ENCODE measurements around the gene EFEMP1.

Gene EFEMP1

GRCh38 chr2:55946793-55947192 lies 23.2 kb upstream of the EFEMP1 start:
- Histone ChIP-seq H3K4me3 (no peak overlapping the region), H3K4me1 (peaks cover 0 to 8% (median 0%) of the 10 kb centered on the region in 10 experiments; a peak in 5 of 20 replicates), H3K36me3 (no peaks in the 10 kb centered on the region), H4K20me1 (no peaks in the 10 kb centered on the region), H3K27me3 (no peaks in the 10 kb centered on the region), H3K9me3 (replicated peaks in 1 of 11) (peaks cover 0 to 20% (median 11%) of the 10 kb centered on the region in 11 experiments; a peak in 13 of 22 replicates), H3K27ac (no peak overlapping the region), H3K9ac (no peak overlapping the region), H3K4me2 (no peak overlapping the region)
- TF ChIP-seq Cebpa-rat (IDR thresholded peaks at IDR 0.05) = no peak

- no peaks in the 10 kb centered on the region for H3K36me3 ChIP-seq
- no peaks in the 10 kb centered on the region for H3K4me1 ChIP-seq
- H3K27ac ChIP-seq = no peak overlapping the region
- H3K9ac ChIP-seq = no peak overlapping the region
- no peaks in the 10 kb centered on the region for H4K20me1 ChIP-seq
- H3K27me3 ChIP-seq = no peaks in the 10 kb centered on the region
- no peak overlapping the region for H3K4me2 ChIP-seq
- TF ChIP-seq Cebpa-rat (IDR thresholded peaks at IDR 0.05) = no peak
- H3K9me3 ChIP-seq (replicated peaks in 1 of 11) = peaks cover 0 to 17% (median 8%) of the 10 kb centered on the region in 11 experiments; a peak in 12 of 22 replicates
- H3K4me3 ChIP-seq = no peak overlapping the region
Observed at GRCh38 chr2:55943466-55943865, 19.9 kb upstream of the EFEMP1 start.

- Histone ChIP-seq H3K36me3 (no peaks in the 10 kb centered on the region), H3K9ac (no peak overlapping the region), H4K20me1 (no peaks in the 10 kb centered on the region), H3K27ac (no peak overlapping the region), H3K4me1 (peaks cover 0 to 34% (median 20%) of the 10 kb centered on the region in 10 experiments; a peak in 14 of 20 replicates), H3K4me3 (no peak overlapping the region), H3K4me2 (no peak overlapping the region), H3K27me3 (no peaks in the 10 kb centered on the region), H3K9me3 (replicated peaks in 1 of 11) (peaks cover 0 to 39% (median 26%) of the 10 kb centered on the region in 11 experiments; a peak in 17 of 22 replicates)
- TF ChIP-seq Cebpa-rat (IDR thresholded peaks at IDR 0.05) = no peak
Observed at GRCh38 chr2:55936351-55936750, 12.8 kb upstream of the EFEMP1 start.

DNA sequence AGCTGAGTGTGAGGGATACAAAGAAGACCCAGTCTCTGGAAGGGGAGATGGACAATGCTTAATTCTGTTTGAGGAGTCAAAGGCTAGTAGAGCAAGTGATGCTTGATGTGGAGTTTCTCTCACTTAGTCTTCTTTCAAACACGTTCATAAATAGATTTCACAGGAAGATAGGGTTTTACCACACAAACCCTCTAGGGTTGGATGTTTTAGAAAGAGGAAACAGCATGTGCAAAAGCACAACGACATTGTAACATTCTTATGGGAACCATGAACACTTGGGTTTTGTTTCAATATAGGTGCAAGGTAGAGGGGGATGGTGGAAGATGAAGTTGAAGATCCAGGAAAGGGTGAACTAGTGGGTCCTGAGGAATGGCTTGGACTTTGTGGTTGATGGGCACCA lies 10.8 kb upstream of the EFEMP1 start:
- Histone ChIP-seq H3K9ac (peak overlapping the region in 3 of 11 experiments; percentile 28 to 35 (median 31); a peak in 3 of 22 replicates), H3K4me2 (peak overlapping the region in 9 of 11 experiments; percentile 7 to 72 (median 60); a peak in 16 of 22 replicates)
- TF ChIP-seq Cebpa-rat (IDR thresholded peaks at IDR 0.05) = no peak

DNA sequence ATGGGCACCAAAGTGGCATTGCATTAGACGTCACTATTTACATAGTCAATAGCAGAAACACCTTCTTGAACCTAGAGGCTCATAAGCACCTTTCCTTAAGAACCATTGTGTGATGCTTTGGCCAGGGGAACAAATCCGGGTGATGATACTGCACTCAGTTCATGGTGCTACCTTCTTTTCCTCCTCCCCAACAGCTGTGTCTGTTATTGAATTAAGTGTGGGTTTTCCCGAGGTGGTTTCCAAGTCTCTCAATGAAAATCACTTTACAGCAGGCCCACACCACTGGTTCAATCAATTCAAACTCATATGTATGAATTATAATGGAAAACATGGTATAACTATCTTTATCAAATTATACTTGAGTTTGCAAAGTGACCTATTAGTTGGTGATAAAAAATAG lies 9.3 kb upstream of the EFEMP1 start:
- H3K4me2 ChIP-seq = peak overlapping the region in 6 of 11 experiments; percentile 58 to 72 (median 70); a peak in 7 of 22 replicates

More for the DNA sequence above, 10.8 kb upstream of the EFEMP1 start:
- peaks cover 0 to 39% (median 26%) of the 10 kb centered on the region in 11 experiments; a peak in 17 of 22 replicates for H3K9me3 ChIP-seq (replicated peaks in 1 of 11)
- H3K4me1 ChIP-seq = peaks cover 0 to 35% (median 20%) of the 10 kb centered on the region in 10 experiments; a peak in 14 of 20 replicates
- H4K20me1 ChIP-seq = no peaks in the 10 kb centered on the region
- H3K27me3 ChIP-seq = no peaks in the 10 kb centered on the region
- H3K4me3 ChIP-seq = peak overlapping the region in 3 of 10 experiments; percentile 6 to 52 (median 37); a peak in 5 of 20 replicates
- peak overlapping the region in 5 of 11 experiments; percentile 4 to 51 (median 27); a peak in 5 of 22 replicates for H3K27ac ChIP-seq
- H3K36me3 ChIP-seq = no peaks in the 10 kb centered on the region

DNA sequence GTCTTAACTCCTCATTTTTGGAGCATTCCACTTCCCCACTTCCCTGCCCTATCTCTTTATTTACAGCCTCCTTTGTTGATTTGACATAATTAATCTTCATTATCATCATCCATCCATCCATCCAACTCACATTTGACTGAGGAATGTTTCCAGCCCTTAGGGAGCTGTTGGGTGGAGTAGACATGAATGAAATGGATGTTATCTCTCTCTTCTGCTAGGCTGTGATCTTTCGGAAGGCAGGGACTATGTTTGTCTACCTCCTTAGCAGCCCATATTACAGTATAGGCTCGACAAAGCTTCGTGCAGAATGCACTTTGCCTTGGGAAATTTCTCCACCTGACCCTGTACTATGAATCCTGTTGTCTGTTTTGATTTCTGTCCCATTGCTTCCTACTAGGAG lies 7.7 kb upstream of the EFEMP1 start:
- Histone ChIP-seq H3K4me1 (peaks cover 0 to 35% (median 20%) of the 10 kb centered on the region in 10 experiments; a peak in 14 of 20 replicates), H3K4me3 (peak overlapping the region in 2 of 10 experiments; percentile 15 to 29; a peak in 2 of 20 replicates), H4K20me1 (no peaks in the 10 kb centered on the region), H3K9ac (no peak overlapping the region), H3K27ac (no peak overlapping the region), H3K9me3 (replicated peaks in 1 of 11) (peaks cover 0 to 30% (median 17%) of the 10 kb centered on the region in 11 experiments; a peak in 17 of 22 replicates), H3K4me2 (peak overlapping the region in 6 of 11 experiments; percentile 3 to 58 (median 25); a peak in 6 of 22 replicates), H3K27me3 (no peaks in the 10 kb centered on the region), H3K36me3 (no peaks in the 10 kb centered on the region)
- no peak for TF ChIP-seq Cebpa-rat (IDR thresholded peaks at IDR 0.05)

More for the DNA sequence above, 9.3 kb upstream of the EFEMP1 start:
- H4K20me1 ChIP-seq = no peaks in the 10 kb centered on the region
- peak overlapping the region in 3 of 10 experiments; percentile 6 to 52 (median 37); a peak in 4 of 20 replicates for H3K4me3 ChIP-seq
- H3K27me3 ChIP-seq = no peaks in the 10 kb centered on the region
- peaks cover 0 to 35% (median 20%) of the 10 kb centered on the region in 10 experiments; a peak in 14 of 20 replicates for H3K4me1 ChIP-seq
- no peak for TF ChIP-seq Cebpa-rat (IDR thresholded peaks at IDR 0.05)
- peak overlapping the region in 1 of 11 experiments; percentile 51; a peak in 1 of 22 replicates for H3K27ac ChIP-seq
- peak overlapping the region in 1 of 11 experiments; percentile 35; a peak in 1 of 22 replicates for H3K9ac ChIP-seq
- H3K36me3 ChIP-seq = no peaks in the 10 kb centered on the region
- peaks cover 0 to 42% (median 26%) of the 10 kb centered on the region in 11 experiments; a peak in 17 of 22 replicates for H3K9me3 ChIP-seq (replicated peaks in 1 of 11)

DNA sequence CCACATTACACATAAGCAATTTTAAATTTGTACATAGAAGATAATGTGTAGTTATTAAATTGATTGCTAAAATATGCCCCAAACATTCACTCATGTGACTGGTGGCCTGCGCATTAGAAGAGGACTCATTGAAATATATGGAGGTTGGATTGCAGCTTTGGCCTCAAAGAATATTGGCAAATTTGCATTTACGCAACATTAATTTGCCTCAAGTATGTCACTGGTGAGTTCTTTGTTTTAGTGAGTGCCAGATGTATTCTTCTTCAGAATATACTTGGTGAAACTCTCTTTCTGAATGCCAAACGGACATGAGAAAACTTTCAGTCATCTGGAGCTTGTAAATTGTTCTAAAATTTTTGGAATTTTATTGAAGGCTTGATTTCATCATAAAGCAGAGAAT lies 5.9 kb upstream of the EFEMP1 start:
- peaks cover 0 to 25% (median 12%) of the 10 kb centered on the region in 10 experiments; a peak in 14 of 20 replicates for H3K4me1 ChIP-seq
- no peak overlapping the region for H3K27ac ChIP-seq
- no peaks in the 10 kb centered on the region for H3K27me3 ChIP-seq
- H3K9ac ChIP-seq = no peak overlapping the region
- no peak for TF ChIP-seq Cebpa-rat (IDR thresholded peaks at IDR 0.05)
- no peak overlapping the region; a peak in 1 of 22 replicates for H3K4me2 ChIP-seq
- H4K20me1 ChIP-seq = no peaks in the 10 kb centered on the region
- H3K9me3 ChIP-seq (replicated peaks in 1 of 11) = peaks cover 0 to 23% (median 8%) of the 10 kb centered on the region in 11 experiments; a peak in 11 of 22 replicates
- no peak overlapping the region for H3K4me3 ChIP-seq
- H3K36me3 ChIP-seq = peaks cover 0 to 12% (median under 1%) of the 10 kb centered on the region in 11 experiments; a peak in 5 of 22 replicates

GRCh38 chr2:55926974-55927373 lies 3.4 kb upstream of the EFEMP1 start:
- no peak overlapping the region for H3K4me2 ChIP-seq
- H3K27ac ChIP-seq = no peak overlapping the region
- H3K9ac ChIP-seq = no peak overlapping the region
- H3K4me3 ChIP-seq = no peak overlapping the region
- TF ChIP-seq Cebpa-rat (IDR thresholded peaks at IDR 0.05) = peak in 1 of 11 experiments; percentile 13; a peak in 1 of 22 replicates
- peaks cover 0 to 8% (median 0%) of the 10 kb centered on the region in 10 experiments; a peak in 3 of 20 replicates for H3K4me1 ChIP-seq
- H3K27me3 ChIP-seq = no peaks in the 10 kb centered on the region
- H3K36me3 ChIP-seq = peaks cover 0 to 36% (median 14%) of the 10 kb centered on the region in 11 experiments; a peak in 9 of 22 replicates
- peaks cover 11 to 39% (median 20%) of the 10 kb centered on the region in 11 experiments for H3K9me3 ChIP-seq (replicated peaks in 1 of 11)
- H4K20me1 ChIP-seq = no peaks in the 10 kb centered on the region

- Histone ChIP-seq H3K27ac (no peak overlapping the region), H4K20me1 (no peaks in the 10 kb centered on the region), H3K9ac (no peak overlapping the region), H3K27me3 (no peaks in the 10 kb centered on the region), H3K4me3 (no peak overlapping the region), H3K9me3 (replicated peaks in 1 of 11) (peaks cover 11 to 39% (median 20%) of the 10 kb centered on the region in 11 experiments), H3K4me2 (no peak overlapping the region), H3K4me1 (peaks cover 0 to 2% (median 0%) of the 10 kb centered on the region in 10 experiments; a peak in 3 of 20 replicates), H3K36me3 (peaks cover 0 to 37% (median 14%) of the 10 kb centered on the region in 11 experiments; a peak in 9 of 22 replicates)
- TF ChIP-seq Cebpa-rat (IDR thresholded peaks at IDR 0.05) = no peak
Observed at GRCh38 chr2:55926246-55926645, 2.7 kb upstream of the EFEMP1 start.

All from BLaER1 treated with 17β-estradiol and CSF1 and Interleukin-3, amounts not matched to agents 10 nM and 100 nM (cell line).